Measurements from ENCODE around the gene CATSPER1. TPM values are rescaled to one million over a fixed set of nuclear protein-coding genes. Genes with fewer than 3 reads are reported as not detected.

CATSPER1 gene
- total RNA-seq, 4 donors from 2014 or later = 0.12 TPM; not detected in 3

- no peak overlapping the region for H3K4me3 ChIP-seq
- peaks cover 0 to 57% of the 10 kb centered on the region in 2 donors for H3K36me3 ChIP-seq
- no peak for TF ChIP-seq EP300 (IDR thresholded peaks at IDR 0.05)
- TF ChIP-seq POLR2AphosphoS5 (IDR thresholded peaks at IDR 0.05) = no peak
- no peak for TF ChIP-seq CTCF (IDR thresholded peaks at IDR 0.05)
- TF ChIP-seq POLR2A (IDR thresholded peaks at IDR 0.05) = no peak
- H3K27me3 ChIP-seq = no peaks in the 10 kb centered on the region
- ATAC-seq = no peak
- H3K27ac ChIP-seq = no peak overlapping the region
- no peaks in the 10 kb centered on the region for H3K9me3 ChIP-seq
- H3K4me1 ChIP-seq = no peaks in the 10 kb centered on the region
- WGBS, 2 donors (ENCODE audit: low coverage in 1 of 2) = 80 to 93% methylated on average over 1 to 3 of the region's 34 CpGs
These were observed 47.7 kb downstream of the CATSPER1 start for GRCh38 chr11:65978391-65979238.

GRCh38 chr11:65977621-65978390 is 48.5 kb downstream of the CATSPER1 start:
- H3K27me3 ChIP-seq = no peaks in the 10 kb centered on the region
- H3K4me3 ChIP-seq = no peak overlapping the region
- no peak for TF ChIP-seq POLR2AphosphoS5 (IDR thresholded peaks at IDR 0.05)
- no peak for TF ChIP-seq POLR2A (IDR thresholded peaks at IDR 0.05)
- TF ChIP-seq CTCF (IDR thresholded peaks at IDR 0.05) = no peak
- TF ChIP-seq EP300 (IDR thresholded peaks at IDR 0.05) = no peak
- no peak overlapping the region for H3K27ac ChIP-seq
- ATAC-seq = no peak
- H3K9me3 ChIP-seq = no peaks in the 10 kb centered on the region
- no peaks in the 10 kb centered on the region for H3K4me1 ChIP-seq
- WGBS, 2 donors (ENCODE audit: low coverage in 1 of 2) = 93% methylated on average over 7 of the region's 29 CpGs; no CpG with 5 or more reads in 1 of the 2 donors
- H3K36me3 ChIP-seq = peaks cover 0 to 65% of the 10 kb centered on the region in 2 donors

- Histone ChIP-seq H3K27me3 (no peaks in the 10 kb centered on the region), H3K36me3 (peaks cover 0 to 76% of the 10 kb centered on the region in 2 donors), H3K27ac (no peak overlapping the region), H3K4me3 (no peak overlapping the region), H3K4me1 (no peaks in the 10 kb centered on the region), H3K9me3 (no peaks in the 10 kb centered on the region)
- no peak for TF ChIP-seq POLR2A (IDR thresholded peaks at IDR 0.05)
- TF ChIP-seq CTCF (IDR thresholded peaks at IDR 0.05) = no peak
- TF ChIP-seq POLR2AphosphoS5 (IDR thresholded peaks at IDR 0.05) = no peak
- TF ChIP-seq EP300 (IDR thresholded peaks at IDR 0.05) = no peak
- WGBS, 2 donors (ENCODE audit: low coverage in 1 of 2) = 42 to 70% methylated on average over 2 to 5 of the region's 43 CpGs
- no peak for ATAC-seq
These were observed 49.8 kb downstream of the CATSPER1 start for GRCh38 chr11:65976216-65977176.

- 86 to 87% methylated on average over 5 to 8 of the region's 9 CpGs for WGBS, 2 donors (ENCODE audit: low coverage in 1 of 2)
- H3K27me3 ChIP-seq = no peaks in the 10 kb centered on the region
- no peak for ATAC-seq
- H3K4me3 ChIP-seq = no peak overlapping the region
- peaks cover 0 to 76% of the 10 kb centered on the region in 2 donors for H3K36me3 ChIP-seq
- no peaks in the 10 kb centered on the region for H3K4me1 ChIP-seq
- no peak overlapping the region for H3K27ac ChIP-seq
- TF ChIP-seq CTCF (IDR thresholded peaks at IDR 0.05) (no peak), EP300 (IDR thresholded peaks at IDR 0.05) (no peak), POLR2A (IDR thresholded peaks at IDR 0.05) (no peak), POLR2AphosphoS5 (IDR thresholded peaks at IDR 0.05) (no peak)
- H3K9me3 ChIP-seq = no peaks in the 10 kb centered on the region
These were observed 50.5 kb downstream of the CATSPER1 start for GRCh38 chr11:65975771-65976170.

Measured in gastroesophageal sphincter (tissue), 4 donors.